ENCODE data around the gene RNF150.

Gene RNF150

DNA sequence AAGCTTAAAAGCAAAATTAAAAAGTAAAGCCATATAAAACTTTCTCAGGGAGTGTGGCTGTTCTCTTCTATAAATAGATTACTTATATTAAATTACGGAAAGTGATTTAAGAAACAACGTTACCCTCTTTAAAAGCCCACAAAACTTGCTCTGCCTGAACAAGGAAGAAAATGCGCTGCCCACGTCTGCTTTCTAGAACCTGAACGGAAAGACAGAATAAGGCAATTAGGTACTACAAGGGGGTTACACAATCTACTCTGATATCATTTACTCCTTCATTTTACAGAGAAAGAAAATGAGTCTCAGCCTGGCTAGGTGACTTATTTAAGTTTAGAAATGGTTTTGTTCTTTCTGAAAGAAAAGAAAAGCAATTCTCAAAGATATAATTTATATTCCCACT, 147.2 kb downstream of the RNF150 start:
- in situ Hi-C loops (cut with MboI; ENCODE audit: low sequenced_read_pairs), result no loop called here

DNA sequence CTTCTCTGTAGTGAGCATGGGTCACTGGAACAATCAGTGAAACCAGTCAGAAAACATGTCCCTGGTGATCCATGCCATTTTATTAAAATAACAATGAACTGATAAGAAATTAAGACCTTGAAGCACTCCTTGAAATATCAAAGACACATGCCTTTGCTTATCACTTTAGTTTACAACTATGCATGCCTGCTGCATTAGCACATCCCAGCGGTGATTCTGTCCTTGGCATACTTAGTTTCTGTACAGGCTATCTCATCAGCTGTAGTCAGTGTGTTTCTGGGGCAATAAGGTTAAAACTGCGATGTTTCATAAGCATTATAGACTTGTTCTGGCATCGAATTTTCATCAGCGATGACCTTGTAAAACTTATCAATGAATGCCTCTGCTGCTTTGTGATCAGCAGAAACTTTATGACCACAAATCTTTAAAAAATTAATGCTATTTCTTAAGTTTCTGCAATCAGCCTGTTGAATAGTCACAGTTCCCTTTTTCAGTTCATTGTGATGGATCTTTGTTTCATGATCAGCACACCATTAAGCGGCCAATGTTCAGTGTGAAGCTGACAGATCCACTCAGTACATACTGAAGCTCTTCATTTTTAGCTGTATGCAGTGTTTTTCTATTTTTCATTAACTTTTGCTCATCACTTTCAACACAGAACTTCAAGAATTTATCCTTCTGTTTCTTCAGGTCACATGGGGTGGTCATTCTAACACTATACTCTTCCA, 150.5 kb downstream of the RNF150 start:
- in situ Hi-C loops (cut with MboI; ENCODE audit: low sequenced_read_pairs), result no loop called here

DNA sequence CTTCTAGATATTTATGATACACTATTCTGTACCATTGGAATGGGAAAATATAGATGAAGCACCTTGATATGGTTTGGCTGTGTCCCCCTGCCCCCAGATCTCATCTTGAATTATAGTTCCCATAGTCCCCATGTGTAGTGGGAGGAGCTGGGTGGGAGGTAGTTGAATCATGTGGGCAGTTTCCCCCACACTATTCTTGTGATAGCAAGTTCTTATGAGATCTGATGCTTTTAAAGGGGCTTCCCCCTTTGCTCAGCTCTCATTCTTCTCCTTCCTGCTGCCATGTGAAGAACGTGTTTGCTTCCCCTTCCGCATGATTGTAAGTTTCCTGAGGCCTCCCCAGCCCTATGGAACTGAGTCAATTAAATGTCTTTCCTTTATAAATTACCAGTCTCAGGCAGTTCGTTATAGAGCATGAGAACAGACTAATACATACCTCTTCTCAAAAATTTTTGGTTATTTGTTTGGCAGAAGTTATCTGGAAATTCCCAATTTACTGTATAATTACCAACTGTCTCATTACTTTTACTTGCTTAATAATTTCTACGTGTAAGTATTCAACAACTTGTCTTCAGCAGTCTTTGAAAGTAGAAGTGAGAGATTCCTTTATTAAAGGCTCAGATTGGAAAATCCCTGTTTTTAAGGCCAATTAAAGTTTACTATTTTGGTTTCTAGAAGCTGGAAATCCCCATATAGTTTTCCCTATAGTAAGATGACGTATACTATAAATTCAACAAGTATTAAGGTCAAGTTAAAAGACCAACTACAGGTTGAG, 152.7 kb downstream of the RNF150 start:
- in situ Hi-C loops (cut with MboI; ENCODE audit: low sequenced_read_pairs), result no loop called here

DNA sequence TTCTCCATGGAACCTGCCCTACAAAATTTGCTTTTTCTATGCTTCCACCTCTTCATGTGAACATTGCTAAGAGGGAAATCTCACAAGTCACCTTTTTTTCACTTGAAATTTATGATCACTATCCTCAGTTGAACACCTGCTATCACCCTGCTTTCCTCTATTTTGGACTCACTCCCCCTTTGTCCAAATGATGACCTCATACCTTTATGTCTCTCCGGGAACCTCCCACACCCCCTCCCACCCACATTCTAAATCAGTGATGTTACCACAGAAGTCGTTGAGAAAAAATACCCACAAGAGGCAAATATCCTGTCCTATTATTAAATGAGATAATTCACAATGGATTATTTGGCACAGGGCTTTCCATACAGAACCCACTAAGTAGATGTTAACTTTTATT, 156.5 kb downstream of the RNF150 start:
- in situ Hi-C loops (cut with MboI; ENCODE audit: low sequenced_read_pairs), result no loop called here

DNA sequence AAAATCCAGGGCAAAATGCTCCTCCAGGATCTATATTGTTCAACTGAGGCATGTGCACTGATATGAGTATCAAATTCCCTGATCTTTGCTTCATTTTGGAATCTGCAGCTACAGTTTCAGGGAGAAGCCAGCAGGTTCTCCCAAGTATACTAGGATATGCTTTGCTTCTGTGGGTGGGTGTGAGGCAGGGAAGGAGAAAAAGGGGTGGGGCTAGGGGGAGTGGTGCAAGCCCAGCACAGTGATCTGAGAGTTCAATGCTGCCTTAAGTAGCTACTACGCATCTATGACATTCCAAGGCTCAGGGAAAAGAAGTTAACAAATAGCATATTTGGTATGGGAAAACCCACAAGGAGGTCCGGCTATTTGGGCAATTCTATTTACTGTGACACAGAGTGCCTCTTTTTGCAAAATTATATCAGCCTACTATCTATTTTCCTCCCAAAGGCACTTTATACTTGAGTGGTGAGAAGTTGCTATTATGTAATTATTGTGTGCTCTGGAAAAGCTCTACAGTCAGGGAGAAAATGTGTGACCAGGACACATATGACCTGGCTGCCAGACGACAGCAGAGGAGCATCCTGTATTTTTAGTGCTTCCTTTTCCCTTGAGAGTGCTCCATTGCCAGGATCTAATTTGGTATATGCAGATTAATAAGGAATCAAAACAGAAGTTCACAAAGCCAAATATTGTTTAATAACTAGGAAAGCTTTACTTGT, 162.0 kb downstream of the RNF150 start:
- in situ Hi-C loops (cut with MboI; ENCODE audit: low sequenced_read_pairs), result no loop called here

DNA sequence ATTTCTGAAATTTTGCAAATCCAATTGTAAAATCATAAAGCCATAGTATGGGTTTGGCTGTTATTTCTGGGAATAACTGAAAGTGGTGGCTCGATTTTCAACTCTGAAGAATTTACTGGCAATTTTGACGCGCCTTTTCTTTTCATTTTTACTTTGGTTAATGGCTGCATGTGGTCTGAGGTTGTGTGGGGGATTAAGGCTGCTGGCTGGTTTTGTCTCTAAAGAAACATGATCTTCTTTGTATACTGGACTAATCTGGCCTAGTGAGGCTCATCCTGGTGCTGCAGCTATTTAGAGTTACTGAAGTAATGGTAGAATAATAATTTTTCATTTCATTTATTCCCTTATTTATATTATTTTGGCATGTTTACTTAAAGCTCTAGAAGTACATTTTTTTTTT, 164.0 kb downstream of the RNF150 start:
- in situ Hi-C loops (cut with MboI; ENCODE audit: low sequenced_read_pairs), result no loop called here

DNA sequence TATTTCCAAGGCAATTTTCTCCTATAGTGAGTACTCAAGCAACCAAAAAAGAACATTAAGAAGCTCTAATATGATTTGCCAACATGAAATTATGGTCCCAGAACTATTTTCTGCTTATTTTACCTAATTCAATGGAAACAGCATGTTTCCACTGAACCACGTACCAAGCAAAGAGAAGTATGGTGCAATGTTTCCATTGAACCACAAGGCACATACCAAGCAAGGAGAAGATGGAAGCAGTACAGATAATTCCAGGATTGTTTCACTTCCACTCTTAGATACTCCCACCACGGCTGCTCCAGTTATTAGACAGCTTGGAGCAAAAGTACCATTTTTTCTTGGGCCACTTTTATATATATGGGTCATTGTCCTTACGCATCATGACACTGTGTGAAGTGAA, 164.9 kb downstream of the RNF150 start:
- in situ Hi-C loops (cut with MboI; ENCODE audit: low sequenced_read_pairs), result no loop called here

DNA sequence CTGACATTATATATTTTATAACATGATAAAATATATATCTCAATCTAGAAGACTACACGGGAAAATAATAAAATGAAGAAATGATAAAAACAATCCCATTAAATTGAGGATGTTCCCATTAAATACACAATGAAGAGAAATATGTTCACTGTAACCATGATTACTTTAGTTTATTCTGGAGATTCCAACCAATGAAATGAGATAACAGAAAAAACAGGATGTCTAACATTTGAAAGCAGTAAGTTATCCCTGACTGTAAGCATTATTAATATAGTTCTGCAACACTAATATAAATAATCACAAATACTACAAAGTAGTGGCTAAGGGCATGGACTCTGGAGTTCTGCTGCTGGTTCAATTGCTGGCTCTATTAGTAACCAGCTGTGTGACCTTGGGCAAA, 169.4 kb downstream of the RNF150 start:
- in situ Hi-C loops (cut with MboI; ENCODE audit: low sequenced_read_pairs), result no loop called here

DNA sequence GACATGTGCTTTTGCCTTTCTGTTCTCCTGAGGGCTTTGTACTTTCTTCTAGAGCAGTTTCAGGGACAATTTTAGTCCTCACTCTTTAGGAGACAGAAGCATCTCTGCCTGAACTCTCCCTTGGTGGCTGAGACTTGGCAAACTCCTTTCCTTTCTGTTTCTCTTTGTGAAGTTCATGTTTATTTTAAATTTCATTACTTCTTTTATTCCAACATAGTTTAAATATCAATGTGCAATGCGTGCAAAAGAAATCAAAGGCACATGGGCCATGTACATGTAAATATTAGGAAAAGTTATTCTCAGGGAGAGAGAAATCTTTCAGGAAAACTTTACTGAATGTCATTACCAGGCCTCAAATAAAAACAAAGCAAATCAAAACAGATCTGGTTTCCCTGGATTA, 177.6 kb downstream of the RNF150 start:
- in situ Hi-C loops (cut with MboI; ENCODE audit: low sequenced_read_pairs), result no loop called here

DNA sequence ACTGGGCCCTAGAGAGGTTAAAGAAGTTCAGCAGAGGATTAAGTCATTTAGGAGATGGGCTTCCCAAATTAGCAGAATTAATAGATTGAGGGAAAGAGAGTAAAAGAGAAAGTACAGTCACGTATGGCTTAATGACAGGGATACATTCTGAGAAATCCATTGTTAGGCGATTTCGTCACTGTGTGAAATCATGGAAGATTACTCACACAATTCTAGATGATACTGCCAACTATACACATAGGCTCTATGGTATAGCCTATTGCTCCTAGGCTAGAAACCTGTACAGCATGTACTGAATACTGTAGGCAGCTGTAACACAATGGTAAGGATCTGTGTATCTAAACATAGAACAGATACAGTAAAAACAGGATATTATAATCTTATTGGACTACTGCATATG, 180.6 kb downstream of the RNF150 start:
- in situ Hi-C loops (cut with MboI; ENCODE audit: low sequenced_read_pairs), result no loop called here

DNA sequence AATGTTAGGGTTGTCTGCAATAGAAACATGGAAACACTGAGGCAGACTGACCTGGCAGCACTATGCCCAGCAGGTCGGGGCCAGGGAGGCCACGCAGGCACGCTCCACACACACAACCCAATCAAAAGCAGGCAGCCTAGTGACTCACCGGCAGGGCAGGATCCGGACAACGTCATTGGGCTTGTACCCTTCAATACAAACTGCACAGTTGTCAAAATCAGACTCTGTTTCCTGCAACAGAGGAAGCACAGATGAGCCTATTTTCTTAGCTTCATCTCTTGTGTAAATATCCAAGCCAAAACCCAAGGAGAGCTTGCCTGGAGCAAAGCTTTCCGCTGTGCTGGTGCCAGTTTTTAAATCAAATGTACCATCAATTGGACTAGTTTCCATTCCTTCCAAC, 185.8 kb downstream of the RNF150 start:
- in situ Hi-C loops (cut with MboI; ENCODE audit: low sequenced_read_pairs), result no loop called here

DNA sequence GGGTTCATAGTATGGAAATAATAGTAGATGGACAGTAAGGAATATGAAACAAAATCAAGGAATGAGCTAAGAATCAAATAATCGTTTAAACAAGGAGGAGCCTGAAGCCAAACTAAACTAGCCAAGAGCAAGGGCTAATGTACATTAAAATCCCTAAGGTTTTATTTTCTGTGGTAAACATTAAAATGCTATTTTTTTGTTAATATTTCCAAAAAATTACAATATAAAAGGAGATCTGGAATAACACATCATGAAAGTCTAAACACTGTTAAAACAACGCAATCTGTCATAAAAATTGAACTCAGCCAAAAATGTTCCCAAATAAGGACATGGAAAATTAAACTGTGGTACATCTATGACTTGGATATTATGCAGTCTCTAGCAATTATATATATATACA, 188.2 kb downstream of the RNF150 start:
- in situ Hi-C loops (cut with MboI; ENCODE audit: low sequenced_read_pairs), result no loop called here

DNA sequence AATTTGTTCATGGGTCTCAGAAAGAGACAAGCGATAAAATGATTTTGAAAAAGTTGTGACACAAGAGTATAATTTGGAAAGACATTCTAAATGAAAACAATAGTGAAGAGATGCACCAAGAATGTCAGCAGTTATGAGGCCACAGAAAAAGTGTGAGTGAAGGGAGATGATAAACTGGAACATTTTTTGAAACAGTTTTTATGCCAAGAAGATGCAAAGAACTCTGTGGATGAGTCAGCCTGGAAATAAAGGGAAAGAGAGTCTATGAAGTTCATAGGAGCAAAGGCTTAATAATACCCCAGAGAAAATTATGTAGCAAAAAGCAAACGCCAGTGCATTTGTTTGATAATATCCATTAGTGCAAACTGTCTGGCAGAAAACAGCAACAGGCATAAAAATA, 188.7 kb downstream of the RNF150 start:
- in situ Hi-C loops (cut with MboI; ENCODE audit: low sequenced_read_pairs), result no loop called here

DNA sequence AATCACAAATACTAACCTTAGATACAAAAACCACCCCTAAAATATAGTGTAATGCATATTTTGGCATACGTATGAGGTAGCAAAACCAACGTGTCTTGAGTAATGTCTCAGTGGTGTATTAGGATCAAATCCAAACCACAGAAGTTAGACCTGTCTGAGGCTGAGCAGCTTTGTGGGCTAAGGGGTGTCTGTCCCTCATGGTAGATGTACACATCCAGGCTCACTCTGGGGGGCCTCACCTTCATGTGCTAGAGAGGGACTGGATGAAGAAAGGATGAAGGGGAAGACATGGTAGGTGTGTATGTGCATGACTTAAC, 189.1 kb downstream of the RNF150 start:
- in situ Hi-C loops (cut with MboI; ENCODE audit: low sequenced_read_pairs), result no loop called here

DNA sequence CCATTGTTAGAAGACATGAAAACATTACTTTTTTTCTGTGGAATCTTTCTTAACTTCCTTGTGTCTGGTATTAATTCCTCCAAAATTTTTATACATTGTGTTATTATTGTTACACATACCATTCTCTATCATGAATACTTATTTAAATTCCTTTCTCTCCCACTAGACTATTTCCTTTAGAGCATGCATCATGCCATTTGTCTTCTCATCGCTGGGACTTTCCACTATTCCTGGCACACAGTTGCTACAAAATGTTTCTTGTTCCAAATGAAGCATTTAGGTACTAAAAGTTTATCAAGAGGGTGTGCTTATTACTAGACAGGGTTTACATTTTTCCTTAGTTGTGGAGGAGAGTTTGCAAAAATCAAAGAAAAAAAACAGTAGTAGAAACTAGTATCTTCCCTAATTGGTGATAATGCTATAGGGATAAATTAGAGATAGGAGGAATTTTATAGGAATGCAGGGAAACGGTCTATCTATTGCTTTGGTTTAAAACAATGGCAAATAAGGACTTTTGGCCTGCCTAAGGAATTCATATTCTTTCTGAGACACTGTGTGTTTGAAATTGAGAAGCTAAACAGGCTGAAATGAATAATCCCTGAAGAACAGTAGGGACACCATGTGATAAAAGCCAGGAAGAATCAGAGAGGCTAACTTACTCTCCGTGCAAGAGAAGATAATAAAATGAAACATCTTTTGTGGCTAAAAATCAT, 189.6 kb downstream of the RNF150 start:
- in situ Hi-C loops (cut with MboI; ENCODE audit: low sequenced_read_pairs), result no loop called here

DNA sequence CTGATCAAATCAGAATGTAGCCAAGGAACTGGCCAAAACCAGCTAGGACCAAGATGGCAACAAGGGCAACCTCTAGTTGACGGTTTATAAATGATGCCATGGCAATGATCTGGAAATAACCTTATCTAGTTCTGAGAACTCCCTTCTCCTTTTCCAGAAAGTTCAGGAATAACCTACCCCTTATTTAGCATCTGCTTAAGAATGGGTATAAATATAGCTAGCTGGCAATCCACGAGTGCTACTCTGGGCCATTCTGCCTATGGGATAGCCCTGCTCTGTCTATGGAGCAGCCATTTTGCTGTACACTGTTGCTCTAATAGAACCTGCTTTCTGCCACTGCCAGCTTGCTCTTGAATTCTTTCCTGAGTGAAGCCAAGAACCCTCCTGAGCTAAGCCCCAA, 192.7 kb downstream of the RNF150 start:
- in situ Hi-C loops (cut with MboI; ENCODE audit: low sequenced_read_pairs), result no loop called here

DNA sequence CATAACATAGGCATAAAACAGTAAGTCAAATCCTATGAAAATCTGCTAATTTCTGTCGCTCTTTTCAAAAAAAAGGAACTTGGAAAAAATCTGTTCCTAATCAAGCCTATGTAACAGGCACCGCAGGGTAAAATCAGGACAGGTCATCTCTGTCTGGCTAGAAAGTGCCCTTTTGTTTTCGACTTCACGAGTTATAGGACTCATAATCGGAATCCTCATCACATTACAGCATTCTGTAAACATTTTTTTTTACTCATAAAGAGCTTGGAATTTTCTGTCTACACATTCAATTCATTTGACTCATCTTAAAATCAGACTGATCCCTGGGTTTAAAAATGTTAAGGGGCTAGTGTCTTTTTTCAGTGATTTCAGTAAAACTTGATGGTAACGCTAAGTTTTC, 195.4 kb downstream of the RNF150 start:
- in situ Hi-C loops (cut with MboI; ENCODE audit: low sequenced_read_pairs), result no loop called here

DNA sequence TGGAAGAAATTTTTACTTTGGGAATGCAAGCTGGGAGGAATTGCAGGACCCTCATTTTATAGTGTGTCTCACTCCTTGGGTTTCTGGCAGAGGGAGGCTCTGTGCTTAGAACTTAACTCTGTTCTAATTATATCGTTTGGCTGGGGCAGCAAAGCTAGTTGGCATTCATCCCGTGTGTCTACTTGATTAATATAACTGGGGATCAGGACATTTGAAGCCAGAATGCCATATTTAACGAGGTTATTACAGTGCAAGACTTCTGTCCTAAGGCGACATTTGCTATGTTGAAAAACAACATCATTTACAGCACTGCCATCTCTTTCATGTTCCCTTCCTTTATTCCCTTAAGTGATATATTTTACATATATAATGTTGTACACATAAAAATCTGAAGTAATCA, 198.0 kb downstream of the RNF150 start:
- in situ Hi-C loops (cut with MboI; ENCODE audit: low sequenced_read_pairs), result no loop called here

DNA sequence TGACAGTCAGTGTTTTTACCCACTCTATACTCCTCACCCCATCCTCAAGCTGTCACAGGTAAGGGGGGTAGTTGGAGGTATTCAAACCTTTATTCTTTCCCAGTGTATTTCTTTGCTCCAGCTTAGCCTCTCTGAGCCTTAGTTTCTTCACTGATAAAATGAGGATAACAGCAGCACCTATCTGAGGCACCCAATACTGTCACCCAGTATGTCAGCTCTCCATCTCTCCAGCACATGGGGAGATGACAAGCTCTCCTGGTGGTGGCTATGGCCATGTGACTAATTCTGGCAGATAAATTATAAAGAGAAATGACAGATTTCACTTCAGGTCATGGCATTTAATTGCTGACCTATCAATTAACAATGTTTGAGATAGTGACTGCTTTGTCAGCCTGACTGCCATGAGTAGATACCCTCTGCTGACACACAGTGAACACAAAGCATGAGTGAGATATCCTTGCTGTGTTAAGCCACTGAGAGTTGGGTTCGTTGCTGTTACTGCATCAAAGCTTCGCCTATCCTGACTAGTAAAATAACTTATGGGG, 200.7 kb downstream of the RNF150 start:
- in situ Hi-C loops (cut with MboI; ENCODE audit: low sequenced_read_pairs), result no loop called here

DNA sequence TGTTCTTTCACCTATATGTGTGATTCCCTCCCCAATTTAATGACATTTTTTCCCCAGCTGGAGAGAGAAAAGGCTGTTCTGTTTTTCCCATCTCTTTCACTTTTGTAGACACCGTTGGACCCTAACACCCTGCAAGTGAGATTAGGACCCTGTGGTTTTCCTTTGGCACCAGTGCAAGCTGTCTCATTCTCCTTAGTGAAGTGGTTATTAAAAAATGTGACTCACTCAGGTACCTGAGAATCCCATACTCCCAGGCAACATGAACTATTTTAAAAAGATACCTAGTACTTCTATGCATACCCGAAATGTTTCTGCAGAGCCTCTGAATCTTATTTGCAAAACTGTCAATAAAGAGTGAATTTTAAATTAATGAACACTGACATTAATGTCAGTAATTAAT, 201.4 kb downstream of the RNF150 start:
- in situ Hi-C loops (cut with MboI; ENCODE audit: low sequenced_read_pairs), result no loop called here

DNA sequence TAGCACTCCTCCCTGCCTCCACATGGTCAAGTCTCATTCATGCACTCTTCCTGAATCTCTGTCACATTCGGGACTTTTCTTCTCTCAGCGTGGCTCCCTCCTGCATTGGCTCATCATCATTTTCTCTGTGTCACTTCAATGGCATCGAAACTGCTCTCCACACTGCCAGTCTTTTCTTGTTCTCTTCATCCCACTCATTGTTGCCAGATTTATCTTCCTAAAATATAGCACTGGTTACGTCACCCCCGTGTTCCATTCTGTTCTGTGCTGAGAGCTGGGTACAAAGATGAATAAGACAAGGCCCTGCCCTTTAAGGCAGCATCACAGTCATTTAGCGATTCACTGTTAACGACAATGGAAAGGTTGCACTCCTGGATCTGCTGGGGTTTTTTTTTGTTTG, 202.7 kb downstream of the RNF150 start:
- in situ Hi-C loops (cut with MboI; ENCODE audit: low sequenced_read_pairs), result no loop called here

Measured in HL-60/S4 (cell line).